ENCODE data around the gene AQR.

- TF ChIP-seq CTCF (IDR thresholded peaks at IDR 0.05; ENCODE audit: borderline replicate concordance, extremely low read depth, low read length, poor library complexity, severe bottlenecking): no peak
- TF ChIP-seq EZH2 (IDR thresholded peaks at IDR 0.05; ENCODE audit: borderline replicate concordance, low read depth, low read length, severe bottlenecking): no peak
Observed at GRCh38 chr15:34850121-34850520, 119.4 kb downstream of the AQR start.

Data from DND-41 (cell line).